Caki2 (cell line): Measurements from ENCODE around the gene FAM83G. TPM values are rescaled to one million over a fixed set of nuclear protein-coding genes. Genes with fewer than 3 reads are reported as not detected.
"Not testable (repeated sequence)": the region's sequence is repeated elsewhere in the genome, so short reads cannot be mapped to it uniquely, and the experiment has no call there.

Source experiments
- DNase-seq: peaks from one replicate; pipeline ENCODE4 v3.0.0-alpha.2; 2015; ENCODE audit warnings: low read depth
- in situ Hi-C: cut with HindIII; loops from 2 replicates; pipeline ENCODE4 v1.10.0; 2016; ENCODE audit warnings: low sequenced_read_pairs, low pct_unique_long_range_greater_than_20kb, mixed read lengths
- total RNA-seq: library from RNA; depleted of rRNA; stranded (reverse); fragments of >200 nt; shearing (Covaris generic); gene quantifications from 2 replicates; pipeline ENCODE4 v1.2.3, GENCODE V29; 2014; ENCODE audit warnings: low replicate concordance

FAM83G gene
- total RNA-seq, 1 experiment from 2014 or later: 16.9 TPM

DNA sequence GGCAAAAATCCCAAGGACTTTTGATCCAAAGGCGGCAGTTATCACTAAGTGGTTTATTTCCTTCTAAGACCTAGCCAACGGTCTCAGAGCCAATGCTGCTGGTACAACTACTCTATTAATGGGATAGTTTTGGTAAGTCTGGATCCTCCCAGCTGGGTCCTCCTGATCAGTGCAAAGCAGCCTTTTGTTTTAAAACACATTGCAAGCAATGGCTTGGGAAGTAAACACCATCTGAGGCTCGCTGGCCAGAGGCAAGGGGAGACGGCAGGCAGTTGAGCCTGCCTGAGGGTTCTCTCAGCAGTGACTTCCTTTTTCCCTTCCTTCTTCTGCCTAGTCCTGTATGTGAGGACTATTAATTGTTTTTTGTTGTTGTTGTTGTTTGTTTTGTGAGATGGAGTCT is 54.2 kb downstream of the FAM83G start:
- in situ Hi-C loops: no loop called here

GRCh38 chr17:18949566-18949965 is 55.0 kb downstream of the FAM83G start:
- no peak for DNase-seq
- in situ Hi-C loops: no loop called here

More for the DNA sequence above, 54.2 kb downstream of the FAM83G start:
- DNase-seq: no peak

- in situ Hi-C loops: no loop called here
- DNase-seq: no peak
Observed at GRCh38 chr17:18948476-18949006, 56.0 kb downstream of the FAM83G start.

- DNase-seq: no peak
- in situ Hi-C loops: no loop called here
Observed at GRCh38 chr17:18947866-18948265, 56.7 kb downstream of the FAM83G start.

- in situ Hi-C loops: no loop called here
- no peak for DNase-seq
Observed at GRCh38 chr17:18946536-18946935, 58.0 kb downstream of the FAM83G start.

GRCh38 chr17:18944646-18945045 is 59.9 kb downstream of the FAM83G start:
- no peak for DNase-seq
- in situ Hi-C loops: no loop called here

GRCh38 chr17:18938692-18939023 is 65.9 kb downstream of the FAM83G start:
- DNase-seq: no peak
- in situ Hi-C loops: no loop called here

- in situ Hi-C loops: no loop called here
Observed at GRCh38 chr17:18937981-18938691, 66.4 kb downstream of the FAM83G start.

GRCh38 chr17:18933102-18934058 is 71.2 kb downstream of the FAM83G start:
- in situ Hi-C loops: no loop called here
- no peak for DNase-seq

More at GRCh38 chr17:18937981-18938691, 66.4 kb downstream of the FAM83G start:
- DNase-seq: no peak

- no peak for DNase-seq
- in situ Hi-C loops: no loop called here
Observed at GRCh38 chr17:18932360-18933055, 72.1 kb downstream of the FAM83G start.

GRCh38 chr17:18928628-18929125 is 75.9 kb downstream of the FAM83G start:
- in situ Hi-C loops: no loop called here

DNA sequence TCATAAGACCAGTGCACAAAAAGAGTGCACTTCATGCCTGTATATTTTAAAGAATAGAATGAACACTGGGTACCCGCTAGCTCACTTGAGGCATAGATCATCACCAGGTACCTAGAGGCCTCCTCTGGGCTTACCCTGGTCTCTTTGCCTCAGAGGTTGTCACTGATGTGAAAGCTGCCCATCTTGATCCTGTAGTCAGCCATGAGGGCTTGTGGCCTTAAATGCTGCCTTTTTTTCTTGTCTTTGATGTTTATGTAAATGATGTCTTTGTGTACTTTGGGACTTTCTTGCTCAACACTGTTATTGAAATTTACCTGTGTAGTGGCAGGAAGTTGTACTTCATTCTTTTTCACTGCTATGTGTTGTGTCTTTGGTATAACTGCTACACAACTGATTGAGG is 79.4 kb downstream of the FAM83G start:
- no peak for DNase-seq
- in situ Hi-C loops: no loop called here

More at GRCh38 chr17:18928628-18929125, 75.9 kb downstream of the FAM83G start:
- no peak for DNase-seq

GRCh38 chr17:18922596-18922995 is 82.0 kb downstream of the FAM83G start:
- in situ Hi-C loops, DNase-seq: not testable (repeated sequence)

GRCh38 chr17:18921912-18922451 is 82.6 kb downstream of the FAM83G start:
- peak; percentile 68 for DNase-seq
- in situ Hi-C loops: no loop called here

GRCh38 chr17:18921485-18921884 is 83.1 kb downstream of the FAM83G start:
- DNase-seq: no peak
- in situ Hi-C loops: no loop called here

- peak; percentile 32 for DNase-seq
- in situ Hi-C loops: no loop called here
Observed at GRCh38 chr17:18920911-18921441, 83.6 kb downstream of the FAM83G start.

- DNase-seq: no peak
- in situ Hi-C loops: no loop called here
Observed at GRCh38 chr17:18919963-18920362, 84.6 kb downstream of the FAM83G start.
